Metanephros (tissue), 2 donors: Measurements from ENCODE around the gene COL5A2. TPM values are rescaled to one million over a fixed set of nuclear protein-coding genes. Genes with fewer than 3 reads are reported as not detected.

Experiments used
- small RNA-seq: library from RNA; depleted of rRNA; stranded (forward); fragments of <200 nt; gene quantifications from one replicate; pipeline ENCODE3, GENCODE V24; 2014; ENCODE audit warnings: low replicate concordance
- total RNA-seq: library from RNA; depleted of rRNA; stranded (reverse); fragments of >200 nt; gene quantifications from one replicate; pipeline ENCODE4 v1.2.3, GENCODE V29; 2014

The COL5A2 gene
- total RNA-seq: 147 TPM

GRCh38 chr2:189179570-189179950 lies at the start of gene COL5A2:
Gene COL5A2, minus strand, starts transcription at chr2:189179761. Its CDS starts 157 bp downstream, at chr2:189179604.

Small RNA genes lying within 50 kb of the gene (small RNA-seq; reads per million reads assigned to genes)
- 0.14 reads per million for gene MIR3129

Other genes starting within 250 kb of the COL5A2 start
- 1,756 TPM for gene COL3A1, start 205.4 kb downstream of the COL5A2 start, total RNA-seq